HUES64 (cell line): ENCODE data around the gene DPP9.

Experiments used
- H3K27ac ChIP-seq: 2 replicates; pipeline ENCODE4 v1.7.0; 2013; ENCODE audit warnings: low read depth, low read length, inconsistent platforms
- H3K27me3 ChIP-seq: 2 replicates; pipeline ENCODE4 v1.6.1; 2013; ENCODE audit warnings: mild to moderate bottlenecking, low read length; ENCODE audit not compliant: insufficient read depth
- H3K36me3 ChIP-seq: 2 replicates; pipeline ENCODE4 v1.6.1; 2013; ENCODE audit warnings: mild to moderate bottlenecking, low read length; ENCODE audit not compliant: insufficient read depth
- H3K4me1 ChIP-seq: 2 replicates; pipeline ENCODE4 v1.6.1; 2013; ENCODE audit warnings: mild to moderate bottlenecking, low read length, moderate library complexity; ENCODE audit not compliant: insufficient read depth
- H3K4me3 ChIP-seq: 2 replicates; pipeline ENCODE4 v1.5.1; 2013; ENCODE audit warnings: mild to moderate bottlenecking, low read length, moderate library complexity
- H3K9ac ChIP-seq: 2 replicates; pipeline ENCODE4 v1.6.1; 2013; ENCODE audit warnings: mild to moderate bottlenecking, low read depth, low read length
- H3K9me3 ChIP-seq: 2 replicates; pipeline ENCODE4 v1.6.1; 2013; ENCODE audit warnings: low read depth, low read length; ENCODE audit not compliant: insufficient read depth
- WGBS: fragments of 150-250, 120-280 bp; methylation state at CpG from one replicate; pipeline ENCODE4 v1.1.7; 2013; ENCODE audit warnings: missing lambda C conversion rate; 5-methylcytosine and 5-hydroxymethylcytosine counted together

The DPP9 gene

DNA sequence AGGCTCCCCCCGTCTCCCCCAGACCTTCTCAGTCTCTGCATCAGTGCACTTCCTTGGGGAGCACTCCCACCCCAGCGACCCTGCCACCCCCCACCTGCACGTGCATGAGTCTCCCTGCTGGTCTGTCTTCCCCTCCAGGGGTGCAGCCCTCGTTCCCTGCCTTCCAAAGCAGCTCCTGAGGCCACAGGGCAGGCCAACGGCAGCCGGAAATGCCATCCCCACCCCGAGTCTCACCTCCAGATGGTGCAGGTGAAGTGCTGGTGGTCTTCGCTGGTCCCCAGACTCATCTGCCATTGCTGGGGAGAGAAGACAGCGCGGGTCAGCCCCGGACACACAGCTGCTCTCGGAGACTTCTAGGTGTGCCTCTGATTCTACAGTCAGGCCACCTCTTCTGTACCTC is 59.0 kb downstream of the DPP9 start:
- H3K27me3 ChIP-seq: no peaks in the 10 kb centered on the region
- H3K27ac ChIP-seq: no peak overlapping the region
- H3K4me1 ChIP-seq: no peaks in the 10 kb centered on the region
- no peak overlapping the region for H3K9ac ChIP-seq
- H3K4me3 ChIP-seq: no peak overlapping the region
- no peaks in the 10 kb centered on the region for H3K9me3 ChIP-seq
- WGBS: 95% methylated on average over 12 of the region's 12 CpGs
- H3K36me3 ChIP-seq: peaks cover 41% of the 10 kb centered on the region

DNA sequence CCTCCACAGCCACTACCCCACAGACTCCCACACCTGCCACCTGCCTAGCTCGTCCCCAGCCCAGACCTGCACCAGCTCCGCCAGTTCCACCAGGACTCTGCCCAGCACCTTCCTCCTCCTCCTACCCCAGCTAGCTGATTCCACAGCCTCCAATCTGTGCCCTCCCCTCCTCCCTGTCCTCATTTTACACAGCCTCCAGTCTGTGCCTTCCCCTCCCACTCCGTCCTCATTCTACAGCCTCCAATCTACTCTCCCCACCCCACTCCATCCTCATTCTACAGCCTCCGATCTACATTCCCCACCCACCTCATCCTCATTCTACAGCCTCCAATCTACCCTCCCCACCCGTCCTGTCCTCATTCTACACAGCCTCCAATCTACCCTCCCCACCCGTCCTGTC is 60.8 kb downstream of the DPP9 start:
- H3K4me1 ChIP-seq: no peaks in the 10 kb centered on the region
- no peak overlapping the region for H3K27ac ChIP-seq
- no peak overlapping the region for H3K4me3 ChIP-seq
- peaks cover 49% of the 10 kb centered on the region for H3K36me3 ChIP-seq
- no peak overlapping the region for H3K9ac ChIP-seq
- H3K9me3 ChIP-seq: no peaks in the 10 kb centered on the region
- WGBS: 87% methylated on average over 6 of the region's 6 CpGs
- H3K27me3 ChIP-seq: no peaks in the 10 kb centered on the region

DNA sequence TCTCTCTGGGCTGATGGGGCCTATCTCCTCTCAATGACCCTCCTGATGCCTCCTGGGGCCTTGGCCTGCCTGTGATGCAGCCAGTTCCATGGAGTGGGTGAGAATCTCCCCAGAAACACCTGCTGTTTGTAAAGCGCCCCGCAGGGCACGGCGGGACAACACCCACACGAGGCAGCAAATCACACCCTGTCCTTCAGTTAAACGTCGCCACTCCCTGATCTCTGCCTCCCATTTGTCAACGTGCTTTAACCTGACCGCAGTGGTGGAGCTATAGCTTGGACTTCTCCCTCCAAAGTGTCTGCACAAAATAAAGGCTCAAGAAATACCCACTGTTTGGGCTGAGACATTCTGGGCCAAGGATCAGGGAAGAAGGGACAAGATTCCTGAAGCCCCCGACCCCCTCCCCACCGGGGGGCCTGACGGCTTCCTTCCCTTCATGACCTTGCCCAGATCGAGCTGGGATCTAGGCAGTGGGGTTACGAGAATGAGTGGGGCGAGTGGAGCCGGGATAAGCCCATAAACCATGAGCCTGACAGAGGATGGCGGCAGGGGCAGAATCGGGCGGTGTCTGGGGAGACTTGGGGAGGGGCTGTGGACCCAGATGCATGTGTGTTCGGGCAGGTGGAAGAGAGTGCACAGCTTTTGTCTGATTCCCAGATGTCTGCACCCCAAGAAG is 61.5 kb downstream of the DPP9 start:
- Histone ChIP-seq H3K4me3 (no peak overlapping the region), H3K4me1 (no peaks in the 10 kb centered on the region), H3K9ac (no peak overlapping the region), H3K27me3 (no peaks in the 10 kb centered on the region), H3K27ac (no peak overlapping the region), H3K9me3 (no peaks in the 10 kb centered on the region), H3K36me3 (peaks cover 50% of the 10 kb centered on the region)
- WGBS: 92% methylated on average over 20 of the region's 20 CpGs

DNA sequence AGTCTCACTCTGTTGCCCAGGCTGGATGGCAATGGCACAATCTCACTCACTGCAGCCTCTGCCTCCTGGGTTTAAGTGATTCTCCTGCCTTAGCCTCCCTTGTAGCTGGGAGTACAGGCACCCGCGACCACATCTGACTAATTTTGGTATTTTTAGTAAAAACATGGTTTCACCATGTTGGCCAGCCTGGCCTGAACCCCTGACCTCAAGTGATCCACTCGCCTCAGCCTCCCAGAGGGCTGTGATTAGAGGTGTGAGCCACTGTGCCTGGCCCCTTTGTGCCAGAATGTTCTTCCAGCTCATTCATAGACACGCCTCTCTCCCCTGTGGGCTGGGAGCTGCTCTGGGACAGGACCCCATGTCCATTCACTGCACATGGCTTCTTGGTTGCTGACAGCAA is 62.6 kb downstream of the DPP9 start:
- 95% methylated on average over 4 of the region's 4 CpGs for WGBS
- no peak overlapping the region for H3K27ac ChIP-seq
- no peak overlapping the region for H3K9ac ChIP-seq
- no peak overlapping the region for H3K4me3 ChIP-seq
- H3K4me1 ChIP-seq: no peaks in the 10 kb centered on the region
- peaks cover 52% of the 10 kb centered on the region for H3K36me3 ChIP-seq
- H3K27me3 ChIP-seq: no peaks in the 10 kb centered on the region
- H3K9me3 ChIP-seq: no peaks in the 10 kb centered on the region

DNA sequence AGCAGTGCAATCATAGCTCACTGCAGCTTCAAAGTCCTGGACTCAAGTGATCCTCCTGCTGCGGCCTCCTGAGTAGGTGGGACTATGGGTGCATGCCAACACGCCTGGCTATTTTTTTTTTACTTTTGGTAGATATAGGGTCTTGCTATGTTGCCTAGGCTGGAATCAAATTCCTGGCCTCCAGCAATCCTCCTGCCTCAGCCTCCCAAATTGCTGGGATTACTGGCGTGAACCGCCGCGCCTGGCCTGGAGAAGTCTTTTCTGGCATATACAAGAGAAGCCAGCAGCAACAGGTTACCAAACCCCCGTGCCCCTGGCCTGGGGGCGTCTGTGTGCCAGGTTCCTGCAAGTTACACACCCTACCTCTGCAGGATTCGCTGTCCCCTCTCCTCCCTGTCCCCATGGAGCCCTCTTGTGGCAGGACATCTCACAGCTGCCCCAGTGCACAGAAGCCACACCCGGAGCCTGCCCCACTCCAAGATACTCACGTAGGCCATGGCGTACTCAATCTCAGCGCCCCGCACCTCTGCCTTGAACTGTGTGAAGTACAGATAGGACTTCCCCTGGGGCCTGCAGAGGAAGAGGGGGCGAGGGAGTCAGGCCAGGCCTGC is 63.4 kb downstream of the DPP9 start:
- no peak overlapping the region for H3K27ac ChIP-seq
- no peaks in the 10 kb centered on the region for H3K27me3 ChIP-seq
- H3K36me3 ChIP-seq: peaks cover 52% of the 10 kb centered on the region
- no peak overlapping the region for H3K4me3 ChIP-seq
- WGBS: 94% methylated on average over 15 of the region's 15 CpGs
- H3K9ac ChIP-seq: no peak overlapping the region; the same call in 1 of the 2 replicates
- no peaks in the 10 kb centered on the region for H3K4me1 ChIP-seq
- no peaks in the 10 kb centered on the region for H3K9me3 ChIP-seq

DNA sequence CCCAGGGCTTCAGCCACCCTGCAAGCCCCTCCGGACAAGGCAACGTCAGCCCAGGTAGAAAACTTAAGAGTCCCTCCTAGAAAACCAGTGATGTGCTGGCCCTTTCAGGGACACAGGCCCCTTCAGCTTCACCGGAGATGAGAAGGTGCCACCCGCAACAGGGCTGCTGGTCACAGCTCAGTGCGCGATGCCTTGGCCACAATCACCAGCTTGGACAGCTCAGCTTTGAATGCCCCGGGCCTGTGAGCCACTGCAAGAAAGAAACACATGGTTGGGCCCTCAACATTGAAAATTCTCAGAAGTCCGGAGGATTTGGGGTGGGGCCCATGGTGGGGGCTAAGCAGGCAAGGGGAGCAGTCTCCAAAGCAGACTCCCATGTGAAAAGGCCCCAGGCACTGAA is 65.8 kb downstream of the DPP9 start:
- Histone ChIP-seq H3K27me3 (no peaks in the 10 kb centered on the region), H3K27ac (no peak overlapping the region), H3K9ac (no peak overlapping the region), H3K36me3 (peaks cover 51% of the 10 kb centered on the region), H3K9me3 (no peaks in the 10 kb centered on the region), H3K4me3 (no peak overlapping the region), H3K4me1 (no peaks in the 10 kb centered on the region)
- WGBS: 96% methylated on average over 8 of the region's 8 CpGs

DNA sequence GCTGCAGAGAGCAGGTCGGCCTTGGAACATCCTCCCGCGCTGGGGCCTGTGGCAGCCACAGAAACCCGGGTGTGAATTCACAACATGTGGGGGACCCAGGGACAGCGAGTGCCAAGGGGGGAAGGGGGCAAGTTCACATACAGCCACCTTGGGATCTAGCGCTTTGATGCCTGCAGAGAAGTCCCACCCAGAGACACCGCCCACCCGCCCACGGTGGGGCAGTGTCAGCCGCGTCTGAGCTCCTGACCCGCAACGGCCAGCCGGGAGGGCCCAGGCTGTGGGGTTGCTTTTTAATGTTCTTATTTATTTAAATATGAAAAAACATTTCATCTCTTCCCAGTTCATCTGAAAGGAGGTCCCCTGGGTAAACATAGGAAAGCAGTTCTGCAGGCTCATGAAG is 66.4 kb downstream of the DPP9 start:
- Histone ChIP-seq H3K36me3 (peaks cover 51% of the 10 kb centered on the region), H3K9me3 (no peaks in the 10 kb centered on the region)
- WGBS: 88% methylated on average over 13 of the region's 14 CpGs

DNA sequence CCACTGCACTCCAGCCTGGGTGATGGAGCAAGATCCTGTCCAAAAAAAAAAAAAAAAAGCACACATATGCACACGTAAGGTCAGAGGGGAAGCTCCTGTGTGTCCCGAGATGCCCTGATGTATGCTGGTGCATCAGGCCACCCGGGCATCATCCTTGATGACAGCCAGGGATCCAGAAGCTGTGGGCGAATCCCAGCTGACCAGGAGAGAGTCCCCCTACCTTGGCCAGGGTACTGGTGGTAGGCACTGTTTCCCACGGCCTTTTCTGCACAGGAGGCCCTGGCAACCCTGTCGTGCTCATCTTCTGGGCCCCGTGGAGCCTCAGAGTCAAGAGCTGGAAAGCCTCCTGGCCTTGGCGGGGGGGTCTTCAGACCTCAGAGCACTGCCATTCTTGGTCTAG is 67.5 kb downstream of the DPP9 start:
- Histone ChIP-seq H3K36me3 (peaks cover 48% of the 10 kb centered on the region), H3K9ac (no peak overlapping the region), H3K4me3 (no peak overlapping the region), H3K9me3 (no peaks in the 10 kb centered on the region), H3K27ac (no peak overlapping the region), H3K27me3 (no peaks in the 10 kb centered on the region), H3K4me1 (no peaks in the 10 kb centered on the region)
- WGBS: 93% methylated on average over 8 of the region's 8 CpGs

More for the DNA sequence above, 66.4 kb downstream of the DPP9 start:
- Histone ChIP-seq H3K27me3 (no peaks in the 10 kb centered on the region), H3K27ac (no peak overlapping the region), H3K4me1 (no peaks in the 10 kb centered on the region), H3K9ac (no peak overlapping the region), H3K4me3 (no peak overlapping the region)

DNA sequence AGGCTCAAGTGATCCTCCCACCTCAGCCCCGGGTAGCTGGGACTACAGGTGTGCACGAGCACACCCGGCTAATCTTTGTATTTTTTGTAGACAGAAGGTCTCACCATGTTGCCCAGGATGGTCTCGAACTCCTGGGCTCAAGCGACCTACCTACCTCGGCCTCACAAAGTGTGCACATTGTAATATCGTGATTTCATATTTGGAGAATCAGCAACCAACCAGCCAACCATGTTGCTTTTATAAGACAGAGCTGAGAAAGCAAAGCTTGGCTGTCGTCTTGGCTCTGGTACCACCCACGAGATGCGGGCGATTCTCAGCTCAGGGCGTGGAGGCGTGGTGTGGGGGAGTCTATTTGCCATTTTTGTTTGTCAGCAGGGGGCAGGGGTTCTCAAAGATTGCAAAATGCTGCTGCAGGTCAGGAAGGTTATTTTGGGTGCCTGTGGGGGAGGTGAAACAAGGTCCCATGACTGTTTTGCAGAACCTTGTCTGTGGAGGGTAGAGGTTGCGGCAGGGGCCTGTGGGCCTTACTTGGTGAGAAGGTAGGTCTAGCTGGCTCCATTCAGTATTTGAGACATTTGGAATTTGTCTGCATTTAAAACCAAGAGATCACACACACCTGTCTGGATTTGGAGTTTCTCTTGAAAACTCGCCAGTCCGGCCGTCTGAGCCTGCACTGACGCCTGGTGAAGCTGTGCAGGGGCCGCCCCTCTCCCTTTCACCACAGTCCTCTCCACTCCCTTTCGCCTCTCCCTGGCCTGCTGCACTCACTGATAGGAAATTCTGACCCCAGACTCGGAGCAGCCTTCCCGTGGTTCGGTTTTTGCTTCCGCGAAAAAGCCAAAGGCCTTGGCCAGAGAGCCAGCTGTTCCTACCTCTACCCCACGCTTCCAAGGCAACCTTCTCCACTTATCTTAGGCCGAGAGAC is 68.9 kb downstream of the DPP9 start:
- Histone ChIP-seq H3K9me3 (no peaks in the 10 kb centered on the region), H3K9ac (no peak overlapping the region), H3K27me3 (no peaks in the 10 kb centered on the region), H3K36me3 (peaks cover 42% of the 10 kb centered on the region), H3K4me1 (no peaks in the 10 kb centered on the region), H3K27ac (no peak overlapping the region), H3K4me3 (no peak overlapping the region)
- 94% methylated on average over 27 of the region's 27 CpGs for WGBS

DNA sequence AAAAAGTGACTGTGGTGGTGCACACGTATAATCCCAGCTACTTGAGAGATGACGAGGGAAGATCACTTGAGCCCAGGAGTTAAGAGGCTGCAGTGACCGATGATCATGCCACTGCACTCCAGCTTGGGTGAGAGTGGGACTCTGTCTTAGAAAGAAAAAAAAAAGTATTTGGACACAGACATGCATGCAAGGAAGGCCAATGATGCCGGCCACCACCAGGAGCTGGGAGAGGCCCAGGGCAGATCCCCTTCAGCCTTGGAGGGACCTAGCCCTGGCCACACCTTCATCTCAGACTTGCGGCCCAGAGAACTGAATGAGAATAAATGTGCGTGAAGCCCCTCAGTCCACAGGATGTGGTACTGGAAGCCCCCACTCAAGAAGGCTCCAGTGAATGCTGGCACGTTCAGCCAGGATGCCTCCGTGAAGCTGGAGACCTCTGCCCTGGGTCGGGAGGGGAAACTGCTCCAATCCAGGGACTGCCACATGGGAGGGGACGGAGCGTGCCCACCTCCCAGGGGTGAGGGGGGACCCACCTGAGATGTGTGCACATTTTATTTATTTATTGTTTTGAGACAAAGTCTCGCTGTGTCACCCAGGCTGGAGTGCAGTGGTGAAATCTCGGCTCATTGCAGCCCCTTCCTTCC is 69.7 kb downstream of the DPP9 start:
- Histone ChIP-seq H3K9me3 (no peaks in the 10 kb centered on the region), H3K27me3 (no peaks in the 10 kb centered on the region), H3K36me3 (peaks cover 36% of the 10 kb centered on the region), H3K4me3 (no peak overlapping the region), H3K4me1 (no peaks in the 10 kb centered on the region), H3K9ac (no peak overlapping the region), H3K27ac (no peak overlapping the region)
- 92% methylated on average over 13 of the region's 13 CpGs for WGBS

DNA sequence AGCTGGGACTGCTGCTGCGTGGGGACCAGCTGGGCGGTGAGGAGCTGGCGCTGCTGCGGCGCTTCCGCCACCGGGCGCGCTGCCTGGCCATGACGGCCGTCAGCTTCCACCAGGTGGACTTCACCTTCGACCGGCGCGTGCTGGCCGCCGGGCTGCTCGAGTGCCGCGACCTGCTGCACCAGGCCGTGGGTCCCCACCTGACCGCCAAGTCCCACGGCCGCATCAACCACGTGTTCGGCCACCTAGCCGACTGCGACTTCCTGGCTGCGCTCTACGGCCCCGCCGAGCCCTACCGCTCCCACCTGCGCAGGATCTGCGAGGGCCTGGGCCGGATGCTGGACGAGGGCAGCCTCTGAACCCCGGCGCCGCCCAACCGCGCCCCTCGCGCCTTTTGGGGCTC is 71.6 kb downstream of the DPP9 start:
- Histone ChIP-seq H3K9ac (no peak overlapping the region), H3K27me3 (no peaks in the 10 kb centered on the region), H3K4me1 (no peaks in the 10 kb centered on the region), H3K36me3 (peaks cover 19% of the 10 kb centered on the region; the same call in 1 of the 2 replicates), H3K9me3 (no peaks in the 10 kb centered on the region), H3K27ac (no peak overlapping the region), H3K4me3 (no peak overlapping the region)
- 97% methylated on average over 44 of the region's 44 CpGs for WGBS
